ENCODE results near the gene VWC2L. TPM values are rescaled to one million over a fixed set of nuclear protein-coding genes. Genes with fewer than 3 reads are reported as not detected.

VWC2L gene
- total RNA-seq, 1 donor = not detected

GRCh38 chr2:214412679-214413078 lies 1.8 kb downstream of the VWC2L start:
- Histone ChIP-seq H3K79me2 (ENCODE audit: insufficient read depth, low read length) (no peaks in the 10 kb centered on the region), H4K20me1 (ENCODE audit: insufficient read depth, low read length) (no peaks in the 10 kb centered on the region), H3K27me3 (ENCODE audit: insufficient read depth, low read length) (no peaks in the 10 kb centered on the region), H3K27ac (ENCODE audit: low read depth, low read length) (no peak overlapping the region), H3K36me3 (ENCODE audit: insufficient read depth, low read length) (no peaks in the 10 kb centered on the region), H3K4me3 (ENCODE audit: insufficient read depth, low read length) (no peak overlapping the region), H3K4me1 (ENCODE audit: insufficient read depth, low read length) (no peaks in the 10 kb centered on the region), H3K4me2 (ENCODE audit: insufficient read depth, low read length) (no peak overlapping the region), H2AFZ (ENCODE audit: low read length) (no peak overlapping the region), H3K9me3 (ENCODE audit: low read depth, low read length) (no peaks in the 10 kb centered on the region)
- DNase-seq (ENCODE audit: insufficient read length, low spot score, missing footprints) = no peak
- TF ChIP-seq CTCF (IDR thresholded peaks at IDR 0.05; ENCODE audit: extremely low read depth, low read depth, low read length) = no peak

DNA sequence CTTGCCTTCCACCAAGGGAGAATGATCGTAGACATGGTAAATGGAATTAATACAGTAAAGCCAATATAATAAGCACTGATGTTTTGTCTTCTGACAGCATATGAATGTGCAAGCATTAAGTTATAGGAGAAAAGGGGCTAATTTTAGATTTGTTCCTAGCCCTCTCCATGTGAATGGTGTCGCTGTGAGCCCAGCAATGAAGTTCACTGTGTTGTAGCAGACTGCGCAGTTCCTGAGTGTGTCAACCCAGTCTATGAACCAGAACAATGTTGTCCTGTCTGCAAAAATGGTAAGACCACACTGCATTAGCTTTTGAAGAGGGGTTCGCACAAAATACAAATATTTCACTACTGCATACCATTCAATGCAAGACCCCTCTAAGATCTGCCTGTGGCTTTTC lies 25.6 kb downstream of the VWC2L start:
- no peaks in the 10 kb centered on the region for H3K27me3 ChIP-seq (ENCODE audit: insufficient read depth, low read length)
- H3K27ac ChIP-seq (ENCODE audit: low read depth, low read length) = no peak overlapping the region
- DNase-seq (ENCODE audit: insufficient read length, low spot score, missing footprints) = no peak

GRCh38 chr2:214450118-214450894 lies 39.5 kb downstream of the VWC2L start:
- no peak overlapping the region for H2AFZ ChIP-seq (ENCODE audit: low read length)
- no peaks in the 10 kb centered on the region for H3K9me3 ChIP-seq (ENCODE audit: low read depth, low read length)
- no peak overlapping the region for H3K4me2 ChIP-seq (ENCODE audit: insufficient read depth, low read length)
- H3K4me3 ChIP-seq (ENCODE audit: insufficient read depth, low read length) = no peak overlapping the region
- DNase-seq (ENCODE audit: insufficient read length, low spot score, missing footprints) = no peak
- H3K36me3 ChIP-seq (ENCODE audit: insufficient read depth, low read length) = no peaks in the 10 kb centered on the region
- no peaks in the 10 kb centered on the region for H3K79me2 ChIP-seq (ENCODE audit: insufficient read depth, low read length)
- H3K27me3 ChIP-seq (ENCODE audit: insufficient read depth, low read length) = no peaks in the 10 kb centered on the region
- no peak for TF ChIP-seq CTCF (IDR thresholded peaks at IDR 0.05; ENCODE audit: extremely low read depth, low read depth, low read length)
- no peaks in the 10 kb centered on the region for H4K20me1 ChIP-seq (ENCODE audit: insufficient read depth, low read length)
- no peaks in the 10 kb centered on the region for H3K4me1 ChIP-seq (ENCODE audit: insufficient read depth, low read length)
- no peak overlapping the region for H3K27ac ChIP-seq (ENCODE audit: low read depth, low read length)

More for the DNA sequence above, 25.6 kb downstream of the VWC2L start:
- H3K36me3 ChIP-seq (ENCODE audit: insufficient read depth, low read length) = no peaks in the 10 kb centered on the region
- H3K9me3 ChIP-seq (ENCODE audit: low read depth, low read length) = peaks cover 2% of the 10 kb centered on the region
- H3K4me3 ChIP-seq (ENCODE audit: insufficient read depth, low read length) = no peak overlapping the region
- H3K4me1 ChIP-seq (ENCODE audit: insufficient read depth, low read length) = no peaks in the 10 kb centered on the region
- H2AFZ ChIP-seq (ENCODE audit: low read length) = no peak overlapping the region
- TF ChIP-seq CTCF (IDR thresholded peaks at IDR 0.05; ENCODE audit: extremely low read depth, low read depth, low read length) = no peak
- no peaks in the 10 kb centered on the region for H3K79me2 ChIP-seq (ENCODE audit: insufficient read depth, low read length)
- no peaks in the 10 kb centered on the region for H4K20me1 ChIP-seq (ENCODE audit: insufficient read depth, low read length)
- H3K4me2 ChIP-seq (ENCODE audit: insufficient read depth, low read length) = no peak overlapping the region

DNA sequence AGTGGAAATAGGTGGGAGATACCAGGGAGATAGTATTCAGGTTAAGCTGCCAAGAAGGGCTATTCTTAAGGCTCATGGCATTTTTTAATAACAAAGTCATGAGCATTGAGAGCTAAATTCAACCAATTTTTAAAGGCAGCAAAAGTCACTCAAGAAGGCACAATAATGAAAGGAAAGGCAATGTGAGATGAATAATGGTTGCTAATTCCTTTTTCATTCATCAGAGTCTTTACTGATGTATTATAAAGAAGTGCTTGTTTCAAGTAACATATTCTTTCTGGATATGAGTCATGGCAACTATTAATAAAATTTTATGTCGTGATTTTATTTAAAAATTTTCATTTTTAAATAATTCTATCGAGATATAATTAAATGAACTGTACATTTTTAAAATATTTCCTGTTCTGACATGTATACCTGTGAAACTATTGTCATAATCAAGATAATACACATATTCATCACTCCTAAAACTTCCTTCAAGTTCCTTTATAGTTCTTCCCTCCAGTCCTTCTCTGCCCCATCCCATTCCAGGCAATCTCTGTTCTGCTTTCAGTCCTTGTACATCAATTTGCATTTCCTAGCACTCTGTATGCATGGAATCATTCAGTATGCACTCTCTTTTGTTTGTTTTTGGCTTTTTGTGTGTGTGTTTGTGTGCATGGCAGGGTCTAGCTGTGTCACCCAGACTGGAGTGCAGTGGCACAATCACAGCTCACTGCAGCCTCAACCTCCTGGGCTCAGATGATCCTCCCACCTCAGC lies 40.8 kb downstream of the VWC2L start:
- Histone ChIP-seq H3K79me2 (ENCODE audit: insufficient read depth, low read length) (no peaks in the 10 kb centered on the region), H3K27ac (ENCODE audit: low read depth, low read length) (no peak overlapping the region), H3K36me3 (ENCODE audit: insufficient read depth, low read length) (no peaks in the 10 kb centered on the region), H3K4me3 (ENCODE audit: insufficient read depth, low read length) (no peak overlapping the region), H4K20me1 (ENCODE audit: insufficient read depth, low read length) (no peaks in the 10 kb centered on the region), H3K27me3 (ENCODE audit: insufficient read depth, low read length) (no peaks in the 10 kb centered on the region), H3K4me1 (ENCODE audit: insufficient read depth, low read length) (no peaks in the 10 kb centered on the region), H3K4me2 (ENCODE audit: insufficient read depth, low read length) (no peak overlapping the region), H2AFZ (ENCODE audit: low read length) (no peak overlapping the region), H3K9me3 (ENCODE audit: low read depth, low read length) (no peaks in the 10 kb centered on the region)
- no peak for TF ChIP-seq CTCF (IDR thresholded peaks at IDR 0.05; ENCODE audit: extremely low read depth, low read depth, low read length)
- DNase-seq (ENCODE audit: insufficient read length, low spot score, missing footprints) = no peak

All from osteoblast (primary cell).